ENCODE measurements around the gene L3MBTL4.

DNA sequence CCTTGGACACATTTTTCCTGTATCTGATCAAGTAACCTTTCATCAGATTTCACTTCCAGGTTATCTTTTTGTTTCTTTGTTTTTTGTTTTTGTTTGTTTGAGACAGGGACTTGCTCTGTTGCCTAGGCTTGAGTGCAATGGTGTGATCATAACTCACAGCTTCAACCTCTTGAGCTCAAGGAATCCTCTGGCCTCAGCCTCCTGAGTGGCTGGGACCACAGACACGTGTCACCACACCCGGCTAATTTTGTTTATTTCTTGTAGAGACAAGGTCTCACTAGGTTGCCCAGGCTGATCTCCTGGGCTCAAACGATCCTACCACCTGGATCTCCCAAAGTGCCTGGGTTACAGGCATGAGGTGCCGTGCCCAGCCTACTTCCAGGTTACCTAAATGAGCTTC lies 124.9 kb downstream of the L3MBTL4 start:
- no peak for TF ChIP-seq CTCF (conservative IDR thresholded peaks at IDR 0.05; ENCODE audit: low read depth, low read length)
- TF ChIP-seq EZH2 (IDR thresholded peaks at IDR 0.05; ENCODE audit: borderline replicate concordance, low read depth, low read length, poor library complexity, severe bottlenecking): no peak
